HG02852 (cell line): ENCODE measurements around the gene ABI1.
"Not testable (repeated sequence)": the region's sequence is repeated elsewhere in the genome, so short reads cannot be mapped to it uniquely, and the experiment has no call there.

Experiments used
- ATAC-seq: cut with Tn5 transposase; IDR thresholded peaks from one replicate; pipeline ENCODE4 v1.9.1; 2021; ENCODE audit warnings: mild to moderate bottlenecking, moderate library complexity; ENCODE audit not compliant: unreplicated experiment

ABI1 gene

DNA sequence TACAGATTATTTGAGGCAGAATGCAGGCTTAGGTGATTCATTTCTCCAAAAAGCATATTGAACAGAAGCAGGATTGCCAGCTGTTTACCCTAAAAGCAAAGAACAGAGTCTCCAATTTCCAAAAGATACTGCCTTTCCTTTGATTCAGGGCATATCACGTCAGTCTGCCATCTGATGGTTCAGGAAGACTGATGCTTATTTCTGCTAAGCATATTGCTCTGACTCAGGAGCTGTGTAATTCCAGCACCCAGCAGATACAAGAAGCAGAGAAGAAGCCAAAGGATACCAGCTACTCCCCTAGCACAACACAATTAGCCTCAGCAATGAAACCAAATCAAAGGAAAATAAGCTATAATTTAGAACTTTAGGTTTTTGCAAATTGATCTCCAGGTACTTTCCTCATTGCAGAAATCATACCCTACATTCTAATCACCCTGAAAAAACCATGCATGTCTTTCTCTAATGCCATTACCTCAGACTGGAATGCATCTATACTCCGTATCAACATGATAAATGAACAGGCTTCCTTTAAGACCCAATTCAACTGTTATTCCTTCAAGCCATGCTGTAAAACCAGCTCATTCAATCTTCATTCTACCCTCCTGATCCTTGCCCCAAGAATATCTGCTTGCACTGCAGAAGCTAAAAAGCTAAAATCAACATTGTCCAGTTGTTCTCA, 55.1 kb downstream of the ABI1 start:
- ATAC-seq, result no peak

GRCh38 chr10:26804418-26805393, 56.1 kb downstream of the ABI1 start:
- no peak for ATAC-seq

DNA sequence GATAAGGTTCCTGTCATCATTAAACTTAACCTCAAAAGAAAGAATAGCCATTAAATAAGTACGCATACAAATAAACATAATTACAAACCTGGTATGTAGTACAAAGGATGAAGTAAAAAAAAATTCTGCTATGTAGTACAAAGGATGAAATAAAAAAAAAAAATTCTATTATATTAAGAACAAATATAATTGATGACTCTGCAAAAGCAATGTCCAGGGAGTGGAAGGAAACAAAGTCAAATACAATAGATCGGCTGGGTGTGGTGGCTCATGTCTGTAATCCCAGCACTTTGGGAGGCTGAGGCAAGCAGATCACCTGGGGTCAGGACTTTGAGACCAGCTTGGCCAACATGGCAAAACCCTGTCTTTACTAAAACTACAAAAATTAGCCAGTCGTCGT, 56.9 kb downstream of the ABI1 start:
- no peak for ATAC-seq

GRCh38 chr10:26802527-26802926, 58.2 kb downstream of the ABI1 start:
- no peak for ATAC-seq

DNA sequence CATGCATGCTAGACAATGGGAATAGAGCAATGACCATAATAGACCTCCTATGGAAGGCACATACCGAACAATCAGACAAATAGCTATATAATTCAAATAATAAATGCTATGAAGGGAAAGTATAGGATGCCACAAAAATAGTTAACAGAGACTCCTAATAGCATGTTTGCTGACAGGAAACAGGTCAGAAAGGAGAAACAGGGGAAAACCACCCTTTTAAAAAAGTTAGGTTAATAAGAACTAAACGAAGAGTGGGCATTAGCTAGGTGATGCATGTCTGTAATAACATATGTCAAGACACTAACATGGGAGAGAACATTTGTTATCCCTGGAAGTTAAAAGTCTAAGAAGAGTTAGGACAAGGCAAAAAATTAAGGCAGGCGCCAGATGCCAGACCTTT, 58.9 kb downstream of the ABI1 start:
- no peak for ATAC-seq

- ATAC-seq, result no peak
Measured at GRCh38 chr10:26801274-26801673, 59.5 kb downstream of the ABI1 start.

DNA sequence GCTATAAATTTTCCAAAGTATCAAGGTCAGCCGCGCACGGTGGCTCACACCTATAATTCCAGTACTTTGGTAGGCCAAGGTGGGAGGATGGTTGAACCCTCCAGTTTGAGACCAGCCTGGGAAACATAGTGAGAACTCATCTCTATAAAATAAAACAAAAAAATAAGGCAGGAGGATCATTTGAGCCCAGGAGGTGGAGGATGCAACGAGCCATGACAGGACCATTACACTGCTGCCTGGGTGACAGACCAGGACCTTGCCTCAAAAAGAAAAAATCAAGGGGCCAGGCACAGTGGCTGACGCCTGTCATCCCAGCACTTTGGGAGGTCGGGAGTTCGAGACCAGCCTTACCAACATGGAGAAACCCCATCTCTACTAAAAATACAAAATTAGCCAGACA, 60.3 kb downstream of the ABI1 start:
- no peak for ATAC-seq

- peak; percentile 56 for ATAC-seq
Measured at GRCh38 chr10:26799342-26799741, 61.4 kb downstream of the ABI1 start.

DNA sequence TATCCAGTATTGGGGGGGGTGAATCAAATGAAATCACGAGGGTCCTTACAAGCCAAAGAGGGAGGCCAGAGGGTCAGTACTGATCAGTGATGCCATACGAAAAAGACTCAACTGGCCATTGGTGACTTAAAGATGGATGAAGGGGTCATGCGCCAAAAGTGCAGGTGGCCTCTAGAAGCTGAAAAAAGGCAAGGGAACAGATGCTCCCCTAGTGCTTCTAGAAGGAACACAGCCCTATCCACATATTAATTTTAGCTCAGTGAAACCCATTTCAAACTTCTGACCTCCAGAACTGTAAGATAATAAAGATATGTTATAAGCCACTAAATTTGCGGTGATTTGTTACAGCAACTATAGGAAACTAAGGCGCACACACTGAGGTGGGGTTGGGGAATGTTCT, 62.5 kb downstream of the ABI1 start:
- ATAC-seq, result no peak

DNA sequence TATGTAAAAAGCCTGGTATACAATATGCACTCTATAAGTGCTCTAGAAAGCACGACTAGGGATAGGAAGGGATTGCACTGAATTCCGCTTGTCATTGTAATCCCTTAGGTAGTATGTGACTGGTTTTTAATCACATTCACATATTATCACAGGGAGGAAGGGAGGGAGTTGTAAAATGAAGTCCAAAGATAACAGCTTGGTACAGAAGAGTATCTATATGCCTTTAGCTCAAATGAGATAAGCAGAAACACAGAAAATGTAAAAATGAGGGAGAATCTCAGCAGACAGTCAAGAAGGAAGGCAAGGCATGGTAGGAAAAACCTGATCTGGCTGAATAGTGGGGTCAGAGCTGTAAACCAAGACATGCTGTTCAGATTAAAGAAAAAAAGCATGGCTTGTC, 63.4 kb downstream of the ABI1 start:
- ATAC-seq, result no peak

DNA sequence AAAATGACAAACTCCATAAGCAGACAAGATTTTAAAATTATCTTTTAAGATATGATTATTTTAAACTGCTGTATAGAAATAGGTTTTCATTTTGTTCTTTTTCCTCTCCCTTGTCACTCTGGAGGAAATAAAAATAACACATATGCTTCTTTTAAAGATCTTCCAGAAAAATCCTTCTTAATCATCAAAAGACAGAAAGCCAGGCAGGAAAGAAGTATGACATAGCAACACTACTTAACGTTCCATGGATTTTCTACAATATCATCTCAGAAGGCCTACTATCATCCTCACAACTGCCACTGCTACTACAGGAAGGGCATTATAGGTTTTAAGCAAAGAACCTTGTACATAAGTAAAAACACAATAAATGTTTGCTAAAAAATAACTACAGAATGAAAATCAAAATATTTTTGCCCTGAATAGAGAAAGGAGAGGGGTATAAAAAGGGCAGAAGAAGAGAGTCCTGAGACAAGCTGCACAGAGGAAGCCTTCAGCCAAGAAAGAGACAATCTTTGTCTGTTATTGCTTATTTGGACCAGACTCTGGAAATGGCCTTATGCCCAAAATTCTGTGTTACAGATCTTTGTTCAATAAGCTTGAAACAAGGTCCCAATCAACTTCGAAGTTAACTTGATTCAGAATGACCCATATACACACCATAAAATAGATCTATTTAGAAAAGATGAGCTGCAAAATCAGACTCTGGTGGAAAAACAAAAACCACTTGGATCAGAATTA, 67.8 kb downstream of the ABI1 start:
- ATAC-seq, result no peak

DNA sequence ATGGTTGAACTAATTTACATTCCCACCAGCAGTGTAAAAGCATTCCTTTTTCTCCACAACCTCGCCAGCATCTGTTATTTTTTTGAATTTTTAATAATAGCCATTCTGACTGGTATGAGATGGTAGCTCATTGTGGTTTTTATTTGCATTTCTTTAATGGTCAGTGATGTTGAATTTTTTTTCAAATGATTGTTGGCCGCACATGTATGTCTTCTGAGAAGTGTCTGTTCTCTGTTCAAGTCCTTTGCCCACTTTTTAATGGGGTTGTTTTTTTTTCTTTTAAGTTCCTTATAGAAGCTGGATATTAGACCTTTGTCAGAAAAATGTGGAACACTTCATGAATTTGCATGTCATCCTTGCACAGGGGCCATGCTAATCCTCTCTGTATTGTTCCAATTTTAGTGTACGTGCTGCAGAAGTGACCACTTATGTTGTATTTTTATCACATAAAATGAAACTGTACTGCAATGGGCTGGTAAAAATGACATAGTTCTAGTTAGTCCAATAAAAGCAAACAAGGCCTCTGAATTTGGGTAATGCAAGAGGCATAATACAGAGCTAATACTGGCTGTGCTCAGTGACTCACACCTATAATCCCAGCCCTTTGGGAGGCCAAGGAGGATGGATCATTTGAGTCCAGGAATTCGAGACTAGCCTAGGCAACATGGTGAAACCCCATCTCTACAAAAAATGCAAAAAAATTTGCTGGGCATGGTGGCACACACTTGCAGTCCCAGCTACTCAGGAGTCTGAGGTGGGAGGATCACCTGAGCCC, 70.3 kb downstream of the ABI1 start:
- ATAC-seq, result no peak

DNA sequence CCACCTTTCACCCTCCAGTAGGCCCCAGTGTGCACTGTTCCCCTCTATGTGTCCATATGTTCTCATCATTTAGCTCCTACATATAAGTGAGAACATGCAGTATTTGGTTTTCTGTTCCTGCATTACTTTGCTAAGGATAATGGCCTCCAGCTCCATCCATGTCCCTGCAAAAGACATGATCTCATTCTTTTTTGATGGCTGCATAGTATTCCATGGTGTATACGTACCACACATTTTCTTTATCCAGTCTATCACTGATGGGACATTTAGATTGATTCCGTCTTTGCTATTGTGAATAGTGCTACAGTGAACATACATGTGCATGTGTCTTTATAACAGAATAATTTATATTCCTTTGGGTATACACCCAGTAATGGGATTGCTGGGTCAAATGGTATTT, 71.0 kb downstream of the ABI1 start:
- not testable (repeated sequence) for ATAC-seq

- ATAC-seq, result no peak
Measured at GRCh38 chr10:26787362-26787761, 73.4 kb downstream of the ABI1 start.

GRCh38 chr10:26781797-26782196, 79.0 kb downstream of the ABI1 start:
- ATAC-seq, result peak; percentile 16

GRCh38 chr10:26780793-26781601, 79.8 kb downstream of the ABI1 start:
- peak; percentile 50 for ATAC-seq

- peak; percentile 41 for ATAC-seq
Measured at GRCh38 chr10:26780106-26780792, 80.5 kb downstream of the ABI1 start.

- ATAC-seq, result no peak
Measured at GRCh38 chr10:26779176-26779860, 81.4 kb downstream of the ABI1 start.

GRCh38 chr10:26777686-26778085, 83.1 kb downstream of the ABI1 start:
- ATAC-seq, result no peak
